HepG2 (cell line): ENCODE results near the gene PIK3R3. TPM values are rescaled to one million over a fixed set of nuclear protein-coding genes. Genes with fewer than 3 reads are reported as not detected.

Experiments used
- ATAC-seq: fragments of 200-7000 bp; cut with Tn5 transposase; 3 replicates; pipeline ENCODE4 v1.9.1; 2020; ENCODE audit warnings: mild to moderate bottlenecking, moderate library complexity
- BruUV-seq: library from RNA; stranded (reverse); fragments of 400-500 nt; replicated peaks from 2 replicates; lab custom pipeline; 2021; lab: Mats Ljungman, UMichigan
- CTCF ChIA-PET: fragments of 300-600 bp; formaldehyde crosslinking; extraction: SDS; loops from one replicate; lab custom pipeline; 2021; ENCODE audit warnings: low total read pairs, inconsistent platforms, low intra/inter-chr PET ratio; lab: Yijun Ruan, JAX
- POLR2A ChIA-PET: fragments of 350-600 bp; sonication (Branson Sonifier 250); formaldehyde crosslinking; loops from one replicate; lab custom pipeline; 2020; ENCODE audit warnings: antibody characterized with exemption, inconsistent platforms; lab: Yijun Ruan, JAX
- DNase-seq: peaks from one replicate; pipeline ENCODE4 v3.0.0-alpha.2; 2015; ENCODE audit warnings: low spot score
- FAIRE-seq: peaks from 3 replicates; lab custom pipeline; 2011; peaks lifted over from hg19 to GRCh38; lab: Jason Lieb, UNC
- H2AFZ ChIP-seq: one replicate; pipeline ENCODE4 v1.6.1; 2011; ENCODE audit warnings: low read length, inconsistent platforms
- H3K27ac ChIP-seq: fragments of 300-600 bp; 3 replicates; pipeline ENCODE4 v1.8.0; 2011; ENCODE audit warnings: mixed run types, mild to moderate bottlenecking, mixed read lengths, low read length, inconsistent platforms; ENCODE audit not compliant: insufficient read depth; ENCODE audit errors: extremely low read length
- H3K27me3 ChIP-seq, 2 experiments: fragments of 200-600 bp in 1 of 2; 2 replicates in 1 of 2; 3 replicates in 1 of 2; pipeline versions ENCODE4 v1.6.0 to v1.8.0; 2011; ENCODE audit warnings: low read length in 2 of 2, mild to moderate bottlenecking in 2 of 2, moderate library complexity in 2 of 2, inconsistent platforms in 1 of 2; ENCODE audit not compliant: insufficient read depth in 2 of 2, control insufficient read depth in 1 of 2
- H3K36me3 ChIP-seq, 2 experiments: fragments of 200-600 bp in 1 of 2; replicated peaks in 1 of 2; 2 replicates in 1 of 2; 3 replicates in 1 of 2; pipeline versions ENCODE4 v1.5.1 to v1.8.0; 2011; ENCODE audit warnings: low read length in 2 of 2, inconsistent platforms in 1 of 2; ENCODE audit not compliant: insufficient read depth in 2 of 2, control insufficient read depth in 1 of 2
- H3K4me1 ChIP-seq: 2 replicates; pipeline ENCODE4 v1.5.1; 2012; ENCODE audit warnings: low read length, inconsistent platforms; ENCODE audit not compliant: insufficient read depth
- H3K4me2 ChIP-seq: 2 replicates; pipeline ENCODE4 v1.6.0; 2011; ENCODE audit warnings: low read depth, low read length, inconsistent platforms
- H3K4me3 ChIP-seq, 3 experiments: fragments of 200-600 bp in 1 of 3; sonication (generic), shearing (Covaris generic) in 1 of 3; replicated peaks in 1 of 3; 2 replicates each; pipeline ENCODE4 v1.5.1; 2011 to 2016; ENCODE audit warnings: low read length in 3 of 3, inconsistent platforms in 2 of 3, low read depth in 2 of 3, mild to moderate bottlenecking in 2 of 3, control low read depth in 1 of 3, mixed read lengths in 1 of 3; ENCODE audit not compliant: insufficient read depth in 1 of 3
- H3K79me2 ChIP-seq: one replicate; pipeline ENCODE4 v1.6.1; 2011; ENCODE audit warnings: low read length, inconsistent platforms; ENCODE audit not compliant: insufficient read depth
- H3K9ac ChIP-seq: 2 replicates; pipeline ENCODE4 v1.6.0; 2011; ENCODE audit warnings: mild to moderate bottlenecking, low read depth, low read length, inconsistent platforms; ENCODE audit not compliant: insufficient read depth
- H3K9me3 ChIP-seq: 2 replicates; pipeline ENCODE4 v1.5.1; 2012; ENCODE audit warnings: mild to moderate bottlenecking, low read length
- H4K20me1 ChIP-seq: 2 replicates; pipeline ENCODE4 v1.6.0; 2011; ENCODE audit warnings: inconsistent platforms, mild to moderate bottlenecking, low read length, moderate library complexity; ENCODE audit not compliant: insufficient read depth
- ATF7 ChIP-seq, 2 experiments: fragments of 450-650 bp in 1 of 2; sonication (generic) in 1 of 2; formaldehyde crosslinking in 1 of 2; IDR thresholded peaks; 2 replicates each; pipeline versions ENCODE4 v1.4.0 to v1.6.1; 2016 to 2020; ENCODE audit warnings: antibody characterized with exemption in 1 of 2, mild to moderate bottlenecking in 1 of 2, missing genetic modification reagents in 1 of 2
- FOXC1 ChIP-seq: sonication (generic); formaldehyde crosslinking; IDR thresholded peaks from 2 replicates; pipeline ENCODE4 v1.8.0; 2022; ENCODE audit warnings: mild to moderate bottlenecking, missing genetic modification reagents, borderline replicate concordance
- HMGXB3 ChIP-seq: sonication (generic); formaldehyde crosslinking; IDR thresholded peaks from 2 replicates; pipeline ENCODE4 v1.4.0; 2020; ENCODE audit warnings: missing genetic modification reagents, borderline replicate concordance
- NCOR1 ChIP-seq: fragments of 200-600 bp; sonication (generic); IDR thresholded peaks from 2 replicates; pipeline ENCODE4 v1.7.0; 2017; ENCODE audit warnings: antibody characterized with exemption, low read length, borderline replicate concordance
- NR2C2 ChIP-seq: sonication (generic); formaldehyde crosslinking; IDR thresholded peaks from 2 replicates; pipeline ENCODE4 v1.4.0; 2020; ENCODE audit warnings: missing genetic modification reagents, mild to moderate bottlenecking, moderate library complexity, borderline replicate concordance
- SNAI1 ChIP-seq: sonication (generic); formaldehyde crosslinking; IDR thresholded peaks from 2 replicates; pipeline ENCODE4 v1.5.0; 2020; ENCODE audit warnings: mild to moderate bottlenecking, missing genetic modification reagents, borderline replicate concordance
- THAP9 ChIP-seq: sonication (generic); formaldehyde crosslinking; IDR thresholded peaks from 2 replicates; pipeline ENCODE4; 2020; ENCODE audit warnings: missing genetic modification reagents, mild to moderate bottlenecking, borderline replicate concordance
- ZNF549 ChIP-seq: sonication (generic); formaldehyde crosslinking; IDR thresholded peaks from 2 replicates; pipeline ENCODE4 v1.5.0; 2020; ENCODE audit warnings: missing genetic modification reagents
- ZNF609 ChIP-seq: sonication (generic); formaldehyde crosslinking; IDR thresholded peaks from 2 replicates; pipeline ENCODE4 v1.4.0; 2020; ENCODE audit warnings: mild to moderate bottlenecking, missing genetic modification reagents, borderline replicate concordance
- WGBS: methylation state at CpG from one replicate; pipeline ENCODE4 v1.1.6; 2017; ENCODE audit warnings: low lambda C conversion rate; 5-methylcytosine and 5-hydroxymethylcytosine counted together
- in situ Hi-C: cut with HindIII; loops from 2 replicates; pipeline ENCODE4 v1.10.0; 2017; ENCODE audit warnings: low pct_unique_long_range_greater_than_20kb; ENCODE audit not compliant: extremely low pct_ligation_motif_present
- intact Hi-C: fragments of 100-400 bp; cut with micrococcal nuclease; formaldehyde crosslinking; loops from one replicate; pipeline ENCODE4 v1.10.0; 2022; ENCODE audit not compliant: unreplicated experiment
- polyA plus RNA-seq, 8 experiments: library from polyadenylated mRNA; depleted of rRNA in 3 of 8; stranded (reverse) in 7 of 8; unstranded in 1 of 8; fragments of >200 nt; fragmentation: Illumina TruSeq in 4 of 8; extraction: Trizol in 4 of 8; gene quantifications; 2 replicates each; pipeline versions ENCODE4 v1.2.1 to v1.2.3, GENCODE V29; 2011 to 2016; ENCODE audit warnings: low read depth in 4 of 8, missing spikeins in 1 of 8, mixed read lengths in 1 of 8; ENCODE audit not compliant: insufficient read depth in 1 of 8
- total RNA-seq, 5 experiments: library from RNA; depleted of rRNA; stranded (reverse); fragments of >200 nt; fragmentation: Illumina TruSeq; extraction: Trizol; gene quantifications; 2 replicates each; pipeline ENCODE4 v1.2.3, GENCODE V29; 2016; ENCODE audit warnings: low read depth in 1 of 5

PIK3R3 gene
- total and polyA plus RNA-seq, 2 of the 13 experiments (the other 11 are each of a cell fraction or from before 2014, with no cell fraction given) = 0.37 to 6.9 TPM

- FAIRE-seq (no peak), ATAC-seq (no peak), DNase-seq (no peak)
- intact Hi-C loops = no loop called here
- Histone ChIP-seq H3K36me3 (no peaks in the 10 kb centered on the region), H3K9me3 (no peaks in the 10 kb centered on the region), H3K79me2 (no peaks in the 10 kb centered on the region), H3K27ac (no peak overlapping the region), H3K4me1 (no peaks in the 10 kb centered on the region), H2AFZ (no peak overlapping the region), H3K4me3 (no peak overlapping the region), H4K20me1 (no peaks in the 10 kb centered on the region), H3K27me3 (no peaks in the 10 kb centered on the region), H3K9ac (no peak overlapping the region), H3K4me2 (no peak overlapping the region)
- WGBS = 87% methylated on average over 4 of the region's 4 CpGs
- in situ Hi-C loops = no loop called here
- POLR2A ChIA-PET = no interaction called here
- no TSS peak for BruUV-seq
- CTCF ChIA-PET = no interaction called here
- TF ChIP-seq SNAI1 (CRISPR knock-in tag) (no peak), NR2C2 (no peak), FOXC1 (CRISPR knock-in tag) (no peak), ZNF549 (CRISPR knock-in tag) (no peak), ATF7 (IDR thresholded peaks at IDR 0.05) (no peak), ATF7 (CRISPR knock-in tag; IDR thresholded peaks at IDR 0.05) (no peak), HMGXB3 (CRISPR knock-in tag) (no peak), THAP9 (CRISPR knock-in tag) (no peak), ZNF609 (no peak), NCOR1 (no peak)
These were observed 37.9 kb downstream of the PIK3R3 start for GRCh38 chr1:46094471-46095005.
